A673 (cell line): Measurements from ENCODE around the gene EZH1. TPM values are rescaled to one million over a fixed set of nuclear protein-coding genes. Genes with fewer than 3 reads are reported as not detected.

Source experiments
- BruUV-seq: library from RNA; stranded (reverse); fragments of 400-500 nt; replicated peaks from 2 replicates; lab custom pipeline; 2021; lab: Mats Ljungman, UMichigan
- CTCF ChIA-PET: fragments of 300-600 bp; sonication (Branson Sonifier 250); formaldehyde crosslinking; loops from one replicate; lab custom pipeline; 2022; ENCODE audit warnings: antibody characterized with exemption; lab: Charles Lee
- POLR2A ChIA-PET: fragments of 300-600 bp; sonication (Branson Sonifier 250); formaldehyde crosslinking; loops from one replicate; lab custom pipeline; 2022; ENCODE audit warnings: antibody characterized with exemption; ENCODE audit not compliant: low non-redundant PET; lab: Charles Lee
- DNase-seq: peaks from one replicate; pipeline ENCODE4 v3.0.0-alpha.2; 2015; ENCODE audit warnings: low spot score
- H3K27ac ChIP-seq: fragments of 200-600 bp; sonication (generic); 2 replicates; pipeline ENCODE4 v1.5.1; 2016; ENCODE audit warnings: mixed run types, low read depth, mild to moderate bottlenecking, mixed read lengths, antibody characterized with exemption, low read length; ENCODE audit not compliant: poor library complexity, severe bottlenecking
- H3K27me3 ChIP-seq: fragments of 200-600 bp; sonication (generic); replicated peaks from 2 replicates; pipeline ENCODE4 v1.6.1; 2017; ENCODE audit warnings: mixed run types, low read depth, mild to moderate bottlenecking, mixed read lengths, antibody characterized with exemption, low read length; ENCODE audit not compliant: insufficient read depth, poor library complexity
- H3K36me3 ChIP-seq: fragments of 200-600 bp; sonication (generic); 2 replicates; pipeline ENCODE4 v1.6.1; 2016; ENCODE audit warnings: mixed run types, mild to moderate bottlenecking, mixed read lengths, antibody characterized with exemption, low read length; ENCODE audit not compliant: insufficient read depth, poor library complexity, severe bottlenecking
- H3K4me1 ChIP-seq: fragments of 200-600 bp; sonication (generic); 2 replicates; pipeline ENCODE4 v1.6.1; 2017; ENCODE audit warnings: mixed run types, mild to moderate bottlenecking, mixed read lengths, antibody characterized with exemption, low read length; ENCODE audit not compliant: insufficient read depth, poor library complexity, severe bottlenecking
- H3K4me3 ChIP-seq: fragments of 200-600 bp; sonication (generic); 2 replicates; pipeline ENCODE4 v1.5.1; 2016; ENCODE audit warnings: low read depth, mixed run types, mild to moderate bottlenecking, mixed read lengths, low read length; ENCODE audit not compliant: poor library complexity, severe bottlenecking
- H3K9me3 ChIP-seq: fragments of 200-600 bp; sonication (generic); 2 replicates; pipeline ENCODE4 v1.6.1; 2016; ENCODE audit warnings: mixed run types, low read depth, mild to moderate bottlenecking, mixed read lengths, antibody characterized with exemption, low read length; ENCODE audit not compliant: poor library complexity, severe bottlenecking
- CTCF ChIP-seq: fragments of 300-800, 200-600 bp; sonication (generic); conservative IDR thresholded peaks from 2 replicates; pipeline ENCODE4 v1.5.1; 2017; ENCODE audit warnings: low read depth, mild to moderate bottlenecking, antibody characterized with exemption, low read length, moderate library complexity, mixed read lengths
- EZH2 ChIP-seq: fragments of 200-600 bp; sonication (generic); IDR thresholded peaks from 2 replicates; pipeline ENCODE4 v1.6.1; 2017; ENCODE audit warnings: borderline replicate concordance, low read depth, mild to moderate bottlenecking, mixed read lengths, antibody characterized with exemption, low read length; ENCODE audit not compliant: poor library complexity, severe bottlenecking
- intact Hi-C: fragments of 100-400 bp; cut with micrococcal nuclease; formaldehyde crosslinking; loops from one replicate; pipeline ENCODE4 v1.10.0; 2022; ENCODE audit not compliant: unreplicated experiment
- total RNA-seq: library from RNA; stranded (reverse); gene quantifications from 2 replicates; pipeline ENCODE4 v1.2.3, GENCODE V29; 2021

The EZH1 gene
- total RNA-seq, 1 experiment from 2014 or later: 16.4 TPM

GRCh38 chr17:42767512-42767911 is 22.7 kb upstream of the EZH1 start:
- no peaks in the 10 kb centered on the region for H3K4me1 ChIP-seq
- ChIA-PET CTCF (no interaction called here), POLR2A (no interaction called here)
- TF ChIP-seq EZH2 (no peak), CTCF (no peak)
- no peaks in the 10 kb centered on the region for H3K9me3 ChIP-seq
- no peak overlapping the region for H3K4me3 ChIP-seq
- no peak overlapping the region for H3K27ac ChIP-seq
- no TSS peak for BruUV-seq
- no peaks in the 10 kb centered on the region for H3K36me3 ChIP-seq
- intact Hi-C loops: no loop called here
- H3K27me3 ChIP-seq: no peaks in the 10 kb centered on the region
- no peak for DNase-seq

- POLR2A ChIA-PET: no interaction called here
- no peak for TF ChIP-seq CTCF
- no peak for TF ChIP-seq EZH2
- H3K36me3 ChIP-seq: no peaks in the 10 kb centered on the region
- H3K4me1 ChIP-seq: no peaks in the 10 kb centered on the region
- no peak overlapping the region for H3K4me3 ChIP-seq
- no peak for DNase-seq
- no peaks in the 10 kb centered on the region for H3K9me3 ChIP-seq
- CTCF ChIA-PET: no interaction called here
- no peak overlapping the region for H3K27ac ChIP-seq
- intact Hi-C loops: no loop called here
- no TSS peak for BruUV-seq
- no peaks in the 10 kb centered on the region for H3K27me3 ChIP-seq
Observed at GRCh38 chr17:42766124-42766523, 21.3 kb upstream of the EZH1 start.

GRCh38 chr17:42761638-42762037 is 16.8 kb upstream of the EZH1 start:
- ChIA-PET CTCF (no interaction called here), POLR2A (no interaction called here)
- no peak for DNase-seq
- BruUV-seq: no TSS peak
- H3K27ac ChIP-seq: no peak overlapping the region
- intact Hi-C loops: loop anchor here (5.0 kb wide), 1 partner anchor 184 kb away; the partner anchor contains the start of gene PSMC3IP
- H3K36me3 ChIP-seq: no peaks in the 10 kb centered on the region
- peak overlapping the region; percentile 40 for H3K4me3 ChIP-seq
- no peaks in the 10 kb centered on the region for H3K27me3 ChIP-seq
- no peaks in the 10 kb centered on the region for H3K4me1 ChIP-seq
- no peaks in the 10 kb centered on the region for H3K9me3 ChIP-seq
- TF ChIP-seq CTCF (no peak), EZH2 (no peak)
